ENCODE results near the gene OR6C2.

- TF ChIP-seq CTCF (conservative IDR thresholded peaks at IDR 0.05; ENCODE audit: low read length) (no peak), EZH2phosphoT487 (IDR thresholded peaks at IDR 0.05; ENCODE audit: borderline replicate concordance, low read depth, low read length) (no peak)
Measured at GRCh38 chr12:55469291-55469690, 25.4 kb downstream of the OR6C2 start.

Data from OCI-LY7 (cell line).